Anterior cingulate cortex (tissue), 58 donors: ENCODE results near the gene EYA4.
"Not testable (repeated sequence)": the region's sequence is repeated elsewhere in the genome, so short reads cannot be mapped to it uniquely, and the experiment has no call there.

Experiments used
- DNase-seq, 58 donors: peaks; one replicate each; lab custom pipeline; 2025; lab: John Stamatoyannopoulos, UW

Gene EYA4

DNA sequence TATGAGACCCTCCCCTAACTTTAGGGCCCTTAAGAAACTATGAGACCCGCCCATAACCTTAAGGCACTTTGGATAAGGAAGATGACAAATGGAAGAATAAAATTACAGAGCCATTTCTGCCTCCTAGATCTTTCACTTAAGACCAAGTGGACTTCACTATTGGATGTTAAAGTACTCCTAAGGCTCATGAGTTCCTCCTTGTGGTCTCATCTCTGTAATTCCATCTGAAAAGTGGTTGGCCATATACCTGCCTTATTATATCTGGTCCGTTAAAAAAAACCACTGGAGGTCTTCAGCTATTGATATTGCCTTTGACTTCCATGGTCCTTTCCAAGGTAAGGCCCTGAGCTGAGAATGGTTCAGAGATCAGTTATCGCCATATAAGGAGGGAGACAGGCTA, 310.3 kb downstream of the EYA4 start:
- no peak for DNase-seq

DNA sequence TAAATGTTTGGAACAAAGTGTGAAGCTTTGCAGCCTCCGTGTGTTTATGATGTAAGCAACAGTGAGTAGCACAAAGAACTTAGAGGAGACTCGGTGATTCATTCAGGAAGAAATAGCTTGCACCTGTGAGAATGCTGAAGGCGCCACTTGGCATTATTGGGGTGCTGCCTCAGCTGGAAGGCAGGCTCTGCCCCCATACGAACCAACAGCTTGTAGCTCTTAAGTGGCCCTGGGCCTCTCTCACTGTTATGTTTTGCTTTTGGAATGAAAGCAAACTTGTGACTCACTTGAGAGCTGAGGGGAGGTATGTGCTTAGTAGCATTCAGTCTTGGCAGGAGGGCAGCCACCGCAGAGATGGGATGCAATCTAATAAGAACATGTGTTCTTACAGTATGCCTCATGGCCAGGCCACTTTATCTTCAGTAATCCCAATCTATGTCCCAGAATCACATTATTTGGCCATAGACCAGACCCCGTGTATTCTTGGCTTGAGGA, 310.7 kb downstream of the EYA4 start:
- DNase-seq = peak in 1 of 58 donors; percentile 11

DNA sequence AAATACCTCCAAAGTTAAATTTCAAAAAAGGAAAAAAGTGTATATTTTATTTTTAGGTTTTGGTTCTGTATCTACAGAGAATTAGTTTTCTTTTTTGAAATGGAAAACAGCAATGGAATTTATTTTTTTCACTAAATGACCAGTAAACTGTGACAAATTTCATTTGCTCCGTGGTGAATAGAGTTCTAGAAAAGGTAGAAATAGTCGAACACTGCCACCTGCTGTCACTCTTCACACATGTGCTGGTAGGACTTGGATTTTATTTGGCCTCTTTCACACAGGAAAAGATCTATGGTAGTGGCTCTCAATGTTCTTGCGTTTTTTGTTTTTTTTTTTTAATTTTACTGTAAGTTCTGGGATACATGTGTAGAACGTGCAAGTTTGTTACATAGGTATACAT, 312.5 kb downstream of the EYA4 start:
- DNase-seq = peak in 15 of 58 donors; percentile 1 to 43 (median 7)

DNA sequence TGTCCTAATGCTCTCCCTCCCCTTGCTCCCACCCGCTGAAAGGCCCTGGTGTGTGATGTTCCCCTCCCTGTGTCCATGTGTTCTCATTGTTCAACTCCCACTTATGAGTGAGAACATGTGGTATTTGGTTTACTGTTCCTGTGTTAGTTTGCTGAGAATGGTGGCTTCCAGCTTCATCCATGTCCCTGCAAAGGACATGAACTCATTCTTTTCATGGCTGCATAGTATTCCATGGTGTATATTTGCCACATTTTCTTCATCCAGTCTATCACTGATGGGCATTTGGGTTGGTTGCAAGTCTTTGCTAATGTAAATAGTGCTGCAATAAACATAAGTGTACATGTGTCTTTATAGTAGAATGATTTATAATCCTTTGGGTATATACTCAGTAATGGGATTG, 313.0 kb downstream of the EYA4 start:
- not testable (repeated sequence) for DNase-seq

DNA sequence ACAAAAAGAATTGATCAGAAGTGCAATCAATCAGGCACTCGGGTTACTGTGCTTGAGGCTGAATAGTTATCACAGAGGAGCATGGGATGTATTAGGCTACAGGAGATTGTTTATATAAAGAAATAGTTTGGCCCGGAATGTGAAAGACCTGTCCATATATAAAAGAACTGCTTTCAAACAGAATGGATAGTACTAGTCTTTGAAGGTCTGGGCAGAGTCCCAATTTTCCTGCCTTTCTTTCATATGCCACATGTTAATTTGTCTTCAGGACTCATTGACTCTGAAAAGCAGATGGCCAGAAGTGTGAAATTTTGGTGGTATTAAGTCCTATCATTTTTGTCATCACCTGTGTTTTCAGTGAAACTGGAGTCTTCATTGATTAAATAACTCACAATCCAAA, 314.5 kb downstream of the EYA4 start:
- no peak for DNase-seq

DNA sequence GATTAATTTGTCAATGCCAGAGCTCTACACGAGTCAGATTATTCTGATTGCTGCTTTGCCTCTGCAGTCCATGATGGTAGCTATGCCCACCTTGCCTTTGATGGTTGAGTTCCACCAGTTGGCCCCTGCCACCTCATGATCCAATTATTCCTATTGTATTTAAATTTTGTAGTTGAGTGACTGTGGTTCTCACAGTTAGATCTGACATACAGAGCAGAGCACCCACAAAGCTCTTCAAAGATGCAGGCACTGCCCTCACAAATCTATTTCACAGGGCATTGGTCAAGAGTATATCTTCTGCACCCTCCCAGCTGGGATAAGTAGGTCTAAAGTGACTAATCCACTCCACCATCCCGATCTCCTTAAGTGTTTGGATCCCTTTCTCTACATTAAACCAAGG, 318.8 kb downstream of the EYA4 start:
- no peak for DNase-seq

DNA sequence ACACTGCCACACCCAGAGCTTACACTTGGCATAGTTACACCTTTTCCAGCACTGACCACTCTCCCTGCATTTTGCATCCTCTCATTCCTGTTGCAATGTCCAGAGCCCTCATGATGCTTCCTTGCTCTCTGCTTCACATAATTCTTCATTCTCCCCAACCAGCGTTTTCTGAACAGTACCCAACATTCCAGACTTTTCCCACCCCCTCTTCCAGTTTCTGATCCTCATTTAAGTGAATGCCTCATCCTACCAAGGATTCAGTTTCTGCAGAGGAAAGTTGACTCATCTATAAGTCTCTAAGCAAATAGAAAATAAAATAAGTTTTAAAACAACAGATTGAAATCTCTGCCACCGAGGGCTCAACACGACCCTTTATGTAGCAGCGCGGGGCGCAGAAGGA, 326.5 kb downstream of the EYA4 start:
- DNase-seq = no peak

DNA sequence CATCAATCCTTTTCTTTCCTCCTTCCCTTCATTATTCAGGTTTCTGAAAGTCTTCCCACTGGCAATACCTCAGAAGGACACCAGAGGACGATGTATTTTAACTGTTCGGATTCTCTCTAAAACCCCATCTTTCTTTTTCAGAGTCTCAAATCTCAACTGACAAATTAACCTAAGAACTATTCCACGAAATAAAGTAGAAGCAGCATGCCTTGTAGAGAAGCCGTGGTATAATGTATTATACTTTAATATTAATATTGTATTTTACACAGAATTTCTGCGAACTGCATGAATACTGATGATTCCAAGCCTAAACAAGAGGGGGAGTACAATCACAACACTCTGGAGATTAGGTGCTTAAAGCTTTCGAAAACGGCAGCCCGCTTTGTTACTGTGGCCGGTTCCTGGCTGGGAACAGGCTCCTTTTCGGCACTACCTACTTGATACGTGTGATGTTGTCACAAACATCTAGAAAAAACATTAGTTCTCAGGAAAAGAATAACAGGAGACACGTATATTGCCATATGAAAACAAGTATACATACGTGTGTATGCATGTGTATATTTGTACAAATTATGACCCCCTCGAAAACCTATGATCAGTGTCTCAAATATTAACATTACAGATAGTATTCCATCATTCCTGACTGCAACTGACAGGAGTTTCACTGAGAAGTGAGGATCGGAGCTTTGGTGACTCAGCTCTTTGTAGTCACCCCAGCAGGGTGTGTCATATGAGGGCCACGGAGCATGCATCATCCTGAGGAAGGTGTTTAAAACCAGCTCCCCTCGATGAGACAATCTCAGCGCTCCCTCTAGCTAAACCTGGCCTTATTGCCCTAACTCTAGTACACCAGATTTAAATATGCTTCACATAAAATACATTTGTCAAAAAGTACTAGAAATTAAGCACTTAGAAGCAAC, 328.1 kb downstream of the EYA4 start:
- DNase-seq = peak in 3 of 58 donors; percentile 2 to 21 (median 18)

DNA sequence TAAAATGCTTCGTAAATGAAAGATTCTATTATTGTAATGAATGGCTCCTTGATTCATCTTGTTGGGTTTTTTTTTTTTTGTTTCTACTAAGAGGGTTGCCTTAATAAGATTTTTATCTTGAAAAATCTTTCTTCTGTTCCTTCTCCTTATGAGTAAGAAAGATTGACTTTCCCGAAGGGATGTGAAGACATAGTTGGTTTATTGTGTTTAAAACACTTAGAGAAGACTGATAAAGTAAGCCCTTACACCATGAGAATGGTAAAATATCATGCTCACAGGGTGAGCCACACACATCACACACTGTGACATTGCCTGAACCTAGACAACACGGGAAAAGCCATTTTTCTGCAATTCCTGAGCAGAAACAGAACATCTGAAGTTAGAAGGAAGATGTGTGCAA, 330.5 kb downstream of the EYA4 start:
- no peak for DNase-seq

DNA sequence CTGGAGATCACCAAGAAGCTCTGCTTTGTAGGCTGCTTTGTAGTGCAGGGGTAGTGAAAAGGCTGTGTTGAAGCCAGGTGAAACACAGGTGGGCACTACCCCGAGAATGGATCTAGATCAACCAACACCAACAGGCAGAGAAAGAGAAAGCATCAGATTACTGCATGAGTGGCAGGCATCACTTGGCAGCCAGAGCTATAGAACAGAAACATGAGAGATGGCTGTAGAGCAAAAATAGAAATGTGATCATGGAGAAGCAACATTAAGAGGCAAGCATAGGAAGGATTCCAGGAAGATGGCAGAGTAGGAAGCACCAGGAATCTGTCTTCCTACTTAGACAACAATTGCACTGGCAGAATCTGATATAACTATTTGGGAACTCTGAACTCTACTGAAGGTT, 336.7 kb downstream of the EYA4 start:
- no peak for DNase-seq
